NCI-H345 treated with DMSO at 0.1 percent for 48 hours (cell line): ENCODE results near the gene GLCE.

Source experiments
- DNase-seq: peaks from one replicate; lab custom pipeline; 2025; ENCODE audit not compliant: unreplicated experiment; lab: John Stamatoyannopoulos, UW

The GLCE gene

GRCh38 chr15:69315402-69316110, 155.1 kb downstream of the GLCE start:
- no peak for DNase-seq

GRCh38 chr15:69316291-69316690, 155.9 kb downstream of the GLCE start:
- no peak for DNase-seq

DNA sequence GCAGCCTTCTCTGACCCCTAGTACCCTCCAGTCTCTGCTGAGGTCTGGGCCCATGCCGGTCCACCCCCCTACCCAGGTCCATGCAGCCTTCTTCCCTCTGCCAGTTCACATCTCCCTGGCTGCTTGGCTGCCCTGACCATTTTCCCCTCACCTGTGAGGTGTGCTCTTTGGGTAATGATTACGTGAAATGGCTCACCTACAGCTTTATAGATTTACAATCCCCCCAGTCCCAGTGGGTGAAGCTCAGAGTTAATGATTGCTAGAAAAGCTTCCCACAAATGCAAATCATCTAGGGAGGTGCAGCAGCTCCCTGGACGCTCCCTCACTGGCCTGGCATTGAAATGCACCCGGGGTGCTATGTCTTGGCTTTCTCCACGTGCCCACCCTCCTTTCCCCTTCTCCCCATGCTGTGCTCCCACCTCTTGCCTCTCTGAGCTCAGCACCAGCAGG, 157.0 kb downstream of the GLCE start:
- no peak for DNase-seq

DNA sequence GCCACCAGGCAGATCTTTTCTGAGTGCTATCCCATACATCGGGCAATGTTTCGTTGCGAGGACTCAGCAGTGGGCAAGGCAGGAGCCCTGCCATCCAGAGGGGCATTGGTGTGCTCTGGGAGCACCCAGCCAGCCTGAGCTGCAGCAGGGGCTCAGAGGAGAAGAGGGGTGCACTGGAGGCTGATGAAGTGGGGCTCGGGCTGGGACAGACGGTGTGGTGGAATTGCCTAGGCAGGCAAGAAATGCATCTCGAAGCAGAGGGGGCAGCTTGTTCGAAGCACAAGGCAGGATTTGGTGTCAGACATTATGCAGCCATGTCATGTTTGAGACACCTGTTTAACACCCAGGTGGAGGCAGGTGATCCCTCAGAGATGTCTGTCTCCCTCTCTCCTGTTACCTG, 157.6 kb downstream of the GLCE start:
- no peak for DNase-seq

GRCh38 chr15:69319384-69320375, 159.2 kb downstream of the GLCE start:
- DNase-seq = no peak

GRCh38 chr15:69320977-69321554, 160.6 kb downstream of the GLCE start:
- no peak for DNase-seq
